Activated CD4-positive, CD25-positive, alpha-beta regulatory T cell treated with anti-CD3 and anti-CD28 coated beads, Interleukin-2, amount 50 U/mL, for 24 hours (primary cell): ENCODE data around the gene TAF5L.
"Not testable (repeated sequence)": the region's sequence is repeated elsewhere in the genome, so short reads cannot be mapped to it uniquely, and the experiment has no call there.

ENCODE experiments used
- ATAC-seq, 2 donors: fragments of 150-1000 bp; cut with Tn5 transposase; one replicate each; pipeline ENCODE4 v1.10.0; 2021; ENCODE audit warnings: mild to moderate bottlenecking in 1 of 2, moderate library complexity in 1 of 2

Gene TAF5L

GRCh38 chr1:229641306-229641705, 15.4 kb upstream of the TAF5L start:
- no peak for ATAC-seq

GRCh38 chr1:229640455-229640854, 14.5 kb upstream of the TAF5L start:
- no peak for ATAC-seq

GRCh38 chr1:229637746-229638145, 11.8 kb upstream of the TAF5L start:
- ATAC-seq = no peak

- no peak for ATAC-seq
Measured at GRCh38 chr1:229636042-229636441, 10.1 kb upstream of the TAF5L start.

- ATAC-seq = no peak
Measured at GRCh38 chr1:229631966-229632365, 6.0 kb upstream of the TAF5L start.

- ATAC-seq = no peak
Measured at GRCh38 chr1:229631148-229631547, 5.2 kb upstream of the TAF5L start.

DNA sequence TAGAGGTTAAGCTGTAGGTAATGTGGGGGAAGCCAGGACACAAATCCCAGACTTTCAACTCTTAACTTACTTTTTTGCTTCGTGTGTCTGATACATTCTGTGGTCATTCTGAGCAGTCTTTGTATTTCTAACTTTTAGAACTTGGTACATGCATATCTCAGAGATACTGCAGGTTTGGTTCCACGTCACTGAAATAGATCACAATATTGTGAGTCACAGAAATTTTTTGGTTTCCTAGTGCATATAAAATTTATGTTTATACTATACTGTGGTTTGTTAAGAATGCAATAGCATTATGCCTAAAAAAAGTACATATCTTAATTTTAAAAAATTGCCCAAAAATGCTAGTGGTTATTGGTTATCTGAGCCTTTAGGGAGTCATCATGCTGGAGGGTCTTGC, 3.3 kb upstream of the TAF5L start:
- ATAC-seq = no peak

- no peak for ATAC-seq
Measured at GRCh38 chr1:229627003-229627402, 1.1 kb upstream of the TAF5L start.

DNA sequence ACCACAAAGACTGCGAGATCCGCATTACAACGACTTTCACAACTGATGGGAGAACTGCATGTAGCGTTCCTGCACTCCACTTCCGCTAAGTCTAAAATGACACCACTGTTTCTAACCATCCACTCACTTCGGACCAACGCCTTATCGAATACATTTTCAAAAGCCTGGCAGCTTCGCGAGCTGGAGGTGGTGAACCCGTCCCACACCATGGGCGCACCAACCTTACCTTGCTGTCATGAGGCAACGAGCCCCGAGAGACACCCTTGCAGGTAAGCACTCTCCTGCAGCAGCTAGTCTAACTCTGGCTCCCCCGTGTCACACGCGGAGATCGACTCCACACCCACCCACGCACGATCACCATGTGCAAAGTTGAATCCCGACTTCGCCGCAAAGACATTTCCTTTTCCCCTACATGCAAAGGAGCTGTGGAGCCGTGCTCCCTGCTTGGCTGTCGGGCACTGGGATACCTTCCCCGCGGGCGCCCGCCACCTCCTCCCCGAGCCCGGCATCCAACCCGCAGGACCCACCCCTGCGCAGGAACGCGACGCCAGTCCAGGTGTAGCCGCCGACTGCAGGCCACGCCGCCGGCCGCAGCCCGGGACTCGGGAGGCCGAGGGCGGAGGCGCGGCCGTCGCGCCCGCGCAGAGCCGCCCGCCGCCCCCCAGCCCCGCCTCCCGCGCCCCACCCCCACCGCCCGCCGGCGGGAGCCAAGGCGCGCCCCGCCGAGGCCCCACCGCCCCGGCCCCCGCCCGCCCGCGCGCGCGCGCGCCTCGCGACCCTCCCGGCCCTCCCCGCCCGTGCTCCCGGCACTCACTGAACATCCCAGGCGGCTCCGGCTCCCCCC, 629 bp downstream of the TAF5L start:
- peak; percentile 17 to 29 for ATAC-seq

GRCh38 chr1:229624521-229625070, 1.3 kb downstream of the TAF5L start:
- ATAC-seq = no peak

- no peak for ATAC-seq
Measured at GRCh38 chr1:229623838-229624237, 2.1 kb downstream of the TAF5L start.

DNA sequence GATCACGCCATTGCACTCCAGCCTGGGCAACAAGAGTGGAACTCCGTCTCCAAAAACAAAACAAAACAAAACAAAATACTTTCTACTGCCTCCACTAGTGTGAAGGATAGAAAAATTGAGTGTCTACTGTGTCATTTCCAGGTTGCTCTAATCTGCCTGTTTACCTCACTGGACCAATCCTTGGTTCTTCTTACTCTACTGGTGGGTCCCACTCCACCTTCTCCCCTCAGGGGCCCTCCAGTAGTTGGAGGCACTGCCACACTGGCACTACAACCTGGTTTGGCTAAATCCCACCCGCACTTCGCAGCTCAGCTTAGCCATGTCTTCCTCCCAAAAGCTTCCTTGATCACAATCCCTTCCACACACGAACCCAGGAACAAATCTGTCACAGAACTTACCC, 2.7 kb downstream of the TAF5L start:
- no peak for ATAC-seq

DNA sequence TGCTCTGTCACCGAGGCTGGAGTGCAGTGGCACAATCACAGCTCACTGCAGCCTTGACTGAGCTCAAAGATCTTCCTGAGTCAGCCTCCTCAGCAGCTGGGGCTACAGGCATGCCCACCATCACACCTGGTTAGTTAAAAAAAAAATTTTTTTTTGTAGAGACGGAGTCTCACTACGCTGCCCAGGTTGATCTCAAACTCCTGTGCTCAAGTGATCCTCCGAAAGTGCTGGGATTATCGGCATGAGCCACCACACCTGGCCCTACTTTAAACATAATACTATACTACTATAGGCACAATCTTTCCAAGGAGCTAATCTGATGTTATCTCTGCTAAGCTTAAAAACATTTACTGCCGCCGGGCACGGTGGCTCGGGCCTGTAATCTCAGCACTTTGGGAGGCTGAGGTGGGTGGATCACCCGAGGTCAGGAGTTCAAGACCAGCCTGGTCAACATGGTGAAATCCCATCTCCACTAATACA, 3.2 kb downstream of the TAF5L start:
- not testable (repeated sequence) for ATAC-seq

DNA sequence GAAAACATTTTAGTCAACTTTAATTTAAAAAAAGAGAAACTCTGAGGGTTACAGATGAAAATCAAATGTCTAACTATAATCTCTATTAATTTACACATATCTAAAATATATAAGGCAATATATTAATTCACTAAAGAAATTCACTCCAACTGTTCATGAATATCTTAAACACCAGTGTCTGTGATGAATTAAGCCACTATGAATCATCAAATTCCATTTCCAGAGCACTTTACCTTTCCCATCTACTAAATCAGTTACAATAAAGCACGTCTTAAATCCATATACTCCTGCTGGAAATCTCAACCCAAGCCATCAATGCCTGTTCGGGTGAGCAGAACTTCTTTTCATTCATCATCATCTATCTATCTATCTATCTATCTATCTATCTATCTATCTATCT, 4.3 kb downstream of the TAF5L start:
- no peak for ATAC-seq

- no peak for ATAC-seq
Measured at GRCh38 chr1:229620876-229621275, 5.0 kb downstream of the TAF5L start.

DNA sequence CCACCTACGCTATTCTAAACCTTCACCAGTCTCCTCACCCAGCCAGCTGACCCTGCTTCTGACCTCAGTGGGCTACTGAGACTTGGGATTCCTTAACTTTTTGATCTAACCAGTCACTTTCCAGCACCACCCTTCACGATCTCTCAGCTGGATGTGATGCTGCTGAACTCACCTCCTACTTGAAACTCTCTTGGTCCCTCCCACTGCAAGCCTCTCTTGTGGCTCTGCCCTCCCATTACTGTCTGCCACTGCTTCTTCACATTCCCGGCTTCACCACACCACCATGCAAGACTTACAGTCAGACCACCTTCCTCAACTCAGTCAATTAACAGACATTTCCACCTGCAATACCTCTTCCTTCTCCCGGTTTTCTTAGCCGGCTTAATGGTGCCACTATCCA, 6.3 kb downstream of the TAF5L start:
- no peak for ATAC-seq

GRCh38 chr1:229619002-229619401, 6.9 kb downstream of the TAF5L start:
- ATAC-seq = peak; percentile 91 to 93

DNA sequence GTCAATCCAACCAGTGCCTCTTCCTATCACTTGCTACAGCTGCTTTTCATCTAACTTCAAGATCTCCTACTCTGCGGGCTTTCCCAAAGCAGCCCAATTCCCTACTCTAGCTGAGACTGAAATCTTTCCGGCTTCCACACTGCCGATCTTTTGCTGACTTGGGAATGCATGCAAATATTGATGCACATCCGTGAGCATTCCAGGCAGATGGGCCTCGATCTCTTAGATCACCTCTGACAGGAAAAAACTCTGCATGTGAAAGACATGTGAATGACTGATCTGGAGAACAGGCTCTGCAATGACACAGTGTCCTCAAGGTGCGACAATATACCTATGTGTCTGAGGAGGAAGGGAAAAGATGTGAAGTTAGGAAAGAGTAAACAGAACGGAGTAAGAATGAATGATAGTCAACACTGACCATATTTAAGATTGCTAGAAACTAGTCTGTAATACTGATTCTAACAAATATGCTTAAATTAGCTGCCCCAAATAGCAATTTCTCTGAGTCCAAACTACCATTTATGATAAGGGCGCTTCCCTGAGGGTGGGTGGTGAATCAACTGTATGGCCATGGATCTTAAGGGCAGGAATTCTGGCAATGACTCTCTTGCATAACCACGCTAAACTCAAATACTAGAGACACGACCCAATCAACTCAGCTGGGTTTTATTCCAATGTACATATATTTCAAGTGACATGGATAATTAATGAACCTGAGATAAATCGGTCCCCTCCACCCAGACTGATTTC, 8.4 kb downstream of the TAF5L start:
- no peak for ATAC-seq

DNA sequence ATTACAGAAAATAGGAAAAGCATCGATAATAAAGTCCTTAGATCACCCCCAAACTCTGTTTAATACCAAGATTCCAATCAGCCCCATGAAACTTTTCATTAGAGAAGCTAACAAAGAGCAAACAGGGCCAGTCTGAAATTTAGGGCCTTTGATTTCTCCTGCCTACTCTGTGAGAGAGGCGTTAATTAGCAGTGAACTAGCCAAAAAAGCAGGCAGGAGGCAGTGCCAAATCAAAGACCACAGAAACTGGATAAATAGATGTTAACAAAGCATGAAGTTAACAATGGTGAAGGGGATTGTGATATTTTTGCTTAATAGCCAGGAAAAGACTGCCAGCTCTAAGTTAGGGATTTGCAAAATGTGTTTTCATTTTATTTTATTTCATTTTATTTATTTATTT, 11.2 kb downstream of the TAF5L start:
- no peak for ATAC-seq

DNA sequence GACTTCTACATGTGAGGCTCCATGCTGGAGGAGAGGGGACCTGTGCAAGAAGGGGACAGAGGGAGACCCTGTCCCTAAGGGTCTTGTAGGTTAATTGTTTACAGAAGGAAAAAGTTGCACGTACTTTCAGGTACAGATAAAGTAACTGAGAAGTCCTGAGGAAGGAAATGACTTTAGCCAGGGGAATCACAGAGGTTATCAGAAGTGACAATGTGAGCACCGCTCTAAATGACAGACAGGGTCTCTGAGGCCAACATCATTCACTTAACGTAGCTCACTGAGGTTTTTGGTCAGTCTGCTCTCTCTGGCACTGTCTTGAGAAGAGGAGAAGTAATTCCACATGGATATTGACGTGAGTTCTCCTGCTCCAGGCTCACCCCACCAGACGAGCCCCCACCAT, 12.0 kb downstream of the TAF5L start:
- ATAC-seq = no peak

GRCh38 chr1:229608590-229608989, 17.3 kb downstream of the TAF5L start:
- no peak for ATAC-seq

GRCh38 chr1:229607370-229607769, 18.6 kb downstream of the TAF5L start:
- ATAC-seq = peak in 1 of 2 donors; percentile 43

DNA sequence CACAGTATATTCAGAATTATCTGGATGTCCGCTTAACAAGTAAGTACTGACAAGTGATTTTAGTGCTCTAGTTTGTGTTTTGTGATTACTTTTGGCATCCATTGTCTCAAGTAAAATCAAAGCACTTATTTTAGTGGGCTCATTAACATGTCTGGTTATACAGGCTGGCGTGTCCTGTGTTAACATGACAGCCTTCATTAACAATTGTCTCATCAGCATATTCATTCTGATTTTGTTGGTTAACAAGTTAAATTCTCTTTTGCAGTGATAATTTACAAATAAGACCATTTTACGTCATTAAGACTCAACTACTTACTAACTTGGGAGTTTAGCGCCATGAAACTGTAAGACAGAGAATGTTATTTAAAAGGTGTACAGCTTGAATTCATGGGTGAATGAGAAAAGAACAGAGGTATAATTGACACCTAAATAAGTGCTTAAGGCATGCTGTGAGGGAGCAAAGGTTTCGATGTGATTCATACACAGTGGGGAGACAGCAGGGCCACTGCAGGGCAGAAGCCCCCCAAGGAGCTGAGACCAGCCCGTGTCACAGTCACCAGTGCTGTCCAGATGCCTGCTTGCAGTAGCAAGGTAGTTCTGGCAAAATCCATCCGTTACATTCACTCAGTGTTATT, 22.4 kb downstream of the TAF5L start:
- no peak for ATAC-seq
